Measurements from ENCODE around the gene ZFP36L1. TPM values are rescaled to one million over a fixed set of nuclear protein-coding genes. Genes with fewer than 3 reads are reported as not detected.

ZFP36L1 gene
- total RNA-seq, 2 experiments from 2014 or later, result 254 to 258 TPM

- intact Hi-C loops (cut with DNase I, micrococcal nuclease), result loop anchor here (1.0 to 10.0 kb wide), 6 partner anchors 10 to 502 kb away; no protein-coding TSS in a partner anchor
Observed at GRCh38 chr14:68786491-68787091, 6.3 kb downstream of the ZFP36L1 start.

DNA sequence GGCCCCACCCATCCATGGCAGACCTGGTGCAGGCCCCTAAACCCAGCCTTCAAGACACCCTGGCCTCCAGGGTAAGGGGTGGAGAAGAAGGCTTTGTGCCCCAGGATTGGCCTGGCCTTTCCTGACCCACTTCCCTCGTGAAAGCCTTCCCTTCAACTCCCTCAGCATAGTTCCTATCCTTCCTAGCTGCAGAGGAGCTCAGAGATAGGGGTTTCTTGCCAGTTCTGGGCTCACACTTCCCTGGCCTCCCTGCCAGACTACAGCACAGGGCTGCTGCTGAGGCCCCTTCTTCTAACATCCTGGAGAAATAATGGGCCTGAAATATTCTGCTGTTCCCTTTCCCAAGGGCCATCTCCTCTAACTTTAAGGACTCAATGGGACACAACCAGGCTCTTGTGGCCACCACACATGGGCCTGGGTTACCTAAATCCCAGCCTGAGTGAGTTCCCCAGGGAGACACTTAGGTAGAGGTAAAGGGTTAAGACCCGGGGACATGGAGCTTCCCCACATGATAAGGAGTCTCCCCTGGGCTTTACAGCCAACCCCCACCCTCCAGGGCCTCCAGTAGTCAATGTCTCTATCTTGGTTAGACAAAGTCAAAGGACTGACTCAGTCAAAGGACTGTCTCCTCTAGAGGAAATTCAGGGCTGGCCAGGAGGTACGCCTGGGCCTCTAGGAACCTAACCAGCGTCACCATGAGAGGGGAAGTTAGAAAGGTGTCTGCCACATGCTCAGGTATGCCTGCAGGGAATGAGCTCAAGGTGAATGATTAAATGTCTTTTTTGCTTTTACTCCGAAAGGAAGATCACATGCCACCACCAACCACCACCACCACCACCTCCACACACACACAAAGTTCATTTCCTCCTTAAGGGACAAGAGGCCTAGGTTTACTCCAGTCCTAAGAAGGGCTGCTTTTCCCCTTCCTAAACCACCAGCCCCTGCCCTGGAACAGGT, 7.1 kb downstream of the ZFP36L1 start:
- peak in 8 of 14 experiments; percentile 26 to 79 (median 61) for DNase-seq
- no peaks in the 10 kb centered on the region for H3K9me3 Mint-ChIP-seq
- no peaks in the 10 kb centered on the region for H3K27me3 Mint-ChIP-seq
- peaks cover 83% of the 10 kb centered on the region for H3K4me1 Mint-ChIP-seq (ENCODE audit: low read depth)
- intact Hi-C loops (cut with DNase I, micrococcal nuclease), result loop anchor here (1.0 to 10.0 kb wide), 6 partner anchors 10 to 501 kb away; no protein-coding TSS in a partner anchor
- peaks cover 48% of the 10 kb centered on the region for H3K36me3 Mint-ChIP-seq (ENCODE audit: low read depth)
- CTCF ChIA-PET, result interaction anchor here (0.7 to 9.3 kb wide), 8 partner anchors 10 to 279 kb away, joined by 3 to 115 read pairs (median 4); no protein-coding TSS in a partner anchor
- H3K9me3 ChIP-seq (ENCODE audit: control insufficient read depth in 1 of 2, insufficient read depth in 1 of 2, low read length in 2 of 2), result no peaks in the 10 kb centered on the region
- peak overlapping the region; percentile 27 to 50 for H3K27ac ChIP-seq (ENCODE audit: low read depth in 1 of 2, low read length in 2 of 2)
- ATAC-seq (ENCODE audit: poor library complexity), result peak; percentile 30
- H3K27ac Mint-ChIP-seq, result peak overlapping the region; percentile 99
- no peaks in the 10 kb centered on the region for H3K27me3 ChIP-seq (ENCODE audit: control insufficient read depth in 1 of 2, insufficient read depth in 2 of 2, low read length in 2 of 2)
- TF ChIP-seq CTCF (IDR thresholded peaks at IDR 0.05), result no peak
- peak overlapping the region; percentile 85 for H3K4me3 Mint-ChIP-seq
- peaks cover 40% of the 10 kb centered on the region for H3K36me3 ChIP-seq (ENCODE audit: insufficient read depth, low read length)
- POLR2A ChIA-PET, result interaction anchor here (1.0 to 15.8 kb wide), 14 partner anchors 5 to 535 kb away, joined by 3 to 816 read pairs (median 32); partner anchors contain the start of gene ZFP36L1
- H3K4me1 ChIP-seq (ENCODE audit: insufficient read depth, low read length), result peaks cover 84% of the 10 kb centered on the region
- H3K4me3 ChIP-seq (ENCODE audit: low read length), result no peak overlapping the region

More at GRCh38 chr14:68786491-68787091, 6.3 kb downstream of the ZFP36L1 start:
- H3K4me1 Mint-ChIP-seq (ENCODE audit: low read depth), result peaks cover 77% of the 10 kb centered on the region
- H3K27me3 ChIP-seq (ENCODE audit: control insufficient read depth in 1 of 2, insufficient read depth in 2 of 2, low read length in 2 of 2), result no peaks in the 10 kb centered on the region
- peak overlapping the region; percentile 27 to 69 for H3K27ac ChIP-seq (ENCODE audit: low read depth in 1 of 2, low read length in 2 of 2)
- peak overlapping the region; percentile 26 for H3K4me3 ChIP-seq (ENCODE audit: low read length)
- H3K27ac Mint-ChIP-seq, result peak overlapping the region; percentile 99
- DNase-seq, result peak in 2 of 14 experiments; percentile 28 to 32
- peaks cover 42% of the 10 kb centered on the region for H3K36me3 ChIP-seq (ENCODE audit: insufficient read depth, low read length)
- peak overlapping the region; percentile 85 for H3K4me3 Mint-ChIP-seq
- ATAC-seq (ENCODE audit: poor library complexity), result no peak
- H3K9me3 ChIP-seq (ENCODE audit: control insufficient read depth in 1 of 2, insufficient read depth in 1 of 2, low read length in 2 of 2), result no peaks in the 10 kb centered on the region
- ChIA-PET POLR2A (interaction anchor here (0.8 to 15.8 kb wide), 18 partner anchors 5 to 536 kb away, joined by 3 to 816 read pairs (median 8); no protein-coding TSS in a partner anchor), CTCF (interaction anchor here (0.6 to 9.3 kb wide), 6 partner anchors 9 to 856 kb away, joined by 3 to 115 read pairs (median 4); no protein-coding TSS in a partner anchor)
- H3K4me1 ChIP-seq (ENCODE audit: insufficient read depth, low read length), result peaks cover 76% of the 10 kb centered on the region
- no peak for TF ChIP-seq CTCF (IDR thresholded peaks at IDR 0.05)
- H3K27me3 Mint-ChIP-seq, result no peaks in the 10 kb centered on the region
- no peaks in the 10 kb centered on the region for H3K9me3 Mint-ChIP-seq
- H3K36me3 Mint-ChIP-seq (ENCODE audit: low read depth), result peaks cover 56% of the 10 kb centered on the region

- intact Hi-C loops (cut with DNase I, micrococcal nuclease), result loop anchor here (5.0 to 10.0 kb wide), 9 partner anchors 32 to 500 kb away; no protein-coding TSS in a partner anchor
- Histone ChIP-seq H3K36me3 (ENCODE audit: insufficient read depth, low read length) (peaks cover 34% of the 10 kb centered on the region), H3K9me3 (ENCODE audit: control insufficient read depth in 1 of 2, insufficient read depth in 1 of 2, low read length in 2 of 2) (no peaks in the 10 kb centered on the region), H3K4me3 (ENCODE audit: low read length) (no peak overlapping the region), H3K4me1 (ENCODE audit: insufficient read depth, low read length) (peaks cover 84% of the 10 kb centered on the region), H3K27me3 (ENCODE audit: control insufficient read depth in 1 of 2, insufficient read depth in 2 of 2, low read length in 2 of 2) (no peaks in the 10 kb centered on the region), H3K27ac (ENCODE audit: low read depth in 1 of 2, low read length in 2 of 2) (peak overlapping the region; percentile 27 to 50)
- H3K27ac Mint-ChIP-seq, result peak overlapping the region; percentile 99
- ATAC-seq (ENCODE audit: poor library complexity) (no peak), DNase-seq (peak in 2 of 14 experiments; percentile 24 to 37)
- ChIA-PET CTCF (interaction anchor here (0.7 to 9.3 kb wide), 5 partner anchors 11 to 99 kb away, joined by 3 to 115 read pairs (median 6); no protein-coding TSS in a partner anchor), POLR2A (interaction anchor here (1.0 to 15.8 kb wide), 11 partner anchors 5 to 535 kb away, joined by 3 to 816 read pairs (median 21); partner anchors contain the start of gene ZFP36L1)
- peaks cover 86% of the 10 kb centered on the region for H3K4me1 Mint-ChIP-seq (ENCODE audit: low read depth)
- H3K9me3 Mint-ChIP-seq, result no peaks in the 10 kb centered on the region
- H3K4me3 Mint-ChIP-seq, result peak overlapping the region; percentile 17
- no peaks in the 10 kb centered on the region for H3K27me3 Mint-ChIP-seq
- no peak for TF ChIP-seq CTCF (IDR thresholded peaks at IDR 0.05)
- H3K36me3 Mint-ChIP-seq (ENCODE audit: low read depth), result peaks cover 41% of the 10 kb centered on the region
Observed at GRCh38 chr14:68784978-68785533, 7.8 kb downstream of the ZFP36L1 start.
